IMR-90 (cell line): ENCODE data around the gene USP36.

ENCODE experiments used
- CEBPB ChIP-seq: IDR thresholded peaks from 2 replicates; pipeline ENCODE4 v1.6.1; 2012; ENCODE audit warnings: low read depth, low read length, improper control_type of control experiment
- MAFK ChIP-seq: IDR thresholded peaks from 2 replicates; pipeline ENCODE4 v1.6.1; 2012; ENCODE audit warnings: low read depth, low read length, improper control_type of control experiment
- MXI1 ChIP-seq: IDR thresholded peaks from 2 replicates; pipeline ENCODE4 v1.6.1; 2012; ENCODE audit warnings: low read depth, mild to moderate bottlenecking, low read length, moderate library complexity, borderline replicate concordance
- NFE2L2 ChIP-seq: fragments of 150-350 bp; IDR thresholded peaks from 2 replicates; pipeline ENCODE4 v1.6.1; 2016; ENCODE audit warnings: low read depth, mild to moderate bottlenecking, low read length
- POLR2A ChIP-seq: IDR thresholded peaks from 2 replicates; pipeline ENCODE4 v1.6.1; 2012; ENCODE audit warnings: mild to moderate bottlenecking, low read depth, low read length
- RAD21 ChIP-seq: IDR thresholded peaks from 2 replicates; pipeline ENCODE4 v1.6.1; 2012; ENCODE audit warnings: low read length, improper control_type of control experiment
- RFX5 ChIP-seq: IDR thresholded peaks from 2 replicates; pipeline ENCODE4 v1.8.0; 2012; ENCODE audit warnings: low read depth, mild to moderate bottlenecking, low read length, moderate library complexity
- SMC3 ChIP-seq: fragments of 150-350 bp; IDR thresholded peaks from 2 replicates; pipeline ENCODE4 v1.6.1; 2016; ENCODE audit warnings: low read depth, mild to moderate bottlenecking, antibody characterized with exemption, low read length, moderate library complexity
- USF2 ChIP-seq: fragments of 150-350 bp; IDR thresholded peaks from 2 replicates; pipeline ENCODE4 v1.6.1; 2017; ENCODE audit warnings: mild to moderate bottlenecking, antibody characterized with exemption, low read length, low read depth
- TF ChIP-seq, protein P1 (sequence below): conservative IDR thresholded peaks from 2 replicates; pipeline ENCODE4 v1.5.1; 2012; ENCODE audit warnings: mild to moderate bottlenecking, low read depth, low read length, improper control_type of control experiment

DNA sequence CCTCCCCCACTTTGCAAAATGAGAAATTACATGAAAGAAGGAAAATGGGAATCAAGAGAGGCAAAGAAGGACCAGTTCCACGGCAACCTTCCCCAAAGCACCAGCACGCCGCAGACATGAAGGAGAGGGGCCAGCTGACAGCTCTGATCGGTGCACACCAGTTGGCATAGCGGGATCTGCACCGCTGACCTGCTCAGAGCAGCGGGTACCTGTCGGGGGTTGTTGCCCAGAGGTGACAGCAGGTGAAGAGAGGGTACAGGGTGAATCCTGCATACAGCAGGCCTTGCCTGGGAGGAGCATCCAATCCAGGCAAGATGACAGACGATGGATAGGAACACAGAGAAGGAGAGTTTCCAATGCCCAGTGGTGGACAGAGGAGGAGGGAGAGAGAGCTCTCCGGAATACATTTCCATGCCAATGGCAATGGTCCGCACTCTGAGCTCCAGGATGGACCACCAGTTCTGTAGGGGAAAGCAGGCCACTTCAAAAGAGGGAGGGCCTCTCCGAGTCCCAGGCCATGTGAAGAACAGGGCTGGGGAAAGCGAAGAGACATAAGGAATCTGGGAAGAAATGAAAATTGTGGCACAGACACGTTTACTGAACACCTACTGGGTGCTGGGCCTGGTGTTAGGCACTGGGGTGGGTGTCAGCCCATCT lies 38.4 kb upstream of the USP36 start:
- TF ChIP-seq, protein P1, sequence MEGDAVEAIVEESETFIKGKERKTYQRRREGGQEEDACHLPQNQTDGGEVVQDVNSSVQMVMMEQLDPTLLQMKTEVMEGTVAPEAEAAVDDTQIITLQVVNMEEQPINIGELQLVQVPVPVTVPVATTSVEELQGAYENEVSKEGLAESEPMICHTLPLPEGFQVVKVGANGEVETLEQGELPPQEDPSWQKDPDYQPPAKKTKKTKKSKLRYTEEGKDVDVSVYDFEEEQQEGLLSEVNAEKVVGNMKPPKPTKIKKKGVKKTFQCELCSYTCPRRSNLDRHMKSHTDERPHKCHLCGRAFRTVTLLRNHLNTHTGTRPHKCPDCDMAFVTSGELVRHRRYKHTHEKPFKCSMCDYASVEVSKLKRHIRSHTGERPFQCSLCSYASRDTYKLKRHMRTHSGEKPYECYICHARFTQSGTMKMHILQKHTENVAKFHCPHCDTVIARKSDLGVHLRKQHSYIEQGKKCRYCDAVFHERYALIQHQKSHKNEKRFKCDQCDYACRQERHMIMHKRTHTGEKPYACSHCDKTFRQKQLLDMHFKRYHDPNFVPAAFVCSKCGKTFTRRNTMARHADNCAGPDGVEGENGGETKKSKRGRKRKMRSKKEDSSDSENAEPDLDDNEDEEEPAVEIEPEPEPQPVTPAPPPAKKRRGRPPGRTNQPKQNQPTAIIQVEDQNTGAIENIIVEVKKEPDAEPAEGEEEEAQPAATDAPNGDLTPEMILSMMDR, result no peak
- no peak for TF ChIP-seq RFX5
- TF ChIP-seq USF2, result no peak
- no peak for TF ChIP-seq CEBPB
- TF ChIP-seq POLR2A, result no peak
- no peak for TF ChIP-seq SMC3
- no peak for TF ChIP-seq RAD21
- no peak for TF ChIP-seq NFE2L2
- TF ChIP-seq MAFK, result no peak
- no peak; the same call in 1 of the 2 replicates for TF ChIP-seq MXI1
